ENCODE measurements around the gene VAV3. TPM values are rescaled to one million over a fixed set of nuclear protein-coding genes. Genes with fewer than 3 reads are reported as not detected.

VAV3 gene
- total and polyA plus RNA-seq, 4 donors = 1.7 to 14.4 (median 7.6) TPM

DNA sequence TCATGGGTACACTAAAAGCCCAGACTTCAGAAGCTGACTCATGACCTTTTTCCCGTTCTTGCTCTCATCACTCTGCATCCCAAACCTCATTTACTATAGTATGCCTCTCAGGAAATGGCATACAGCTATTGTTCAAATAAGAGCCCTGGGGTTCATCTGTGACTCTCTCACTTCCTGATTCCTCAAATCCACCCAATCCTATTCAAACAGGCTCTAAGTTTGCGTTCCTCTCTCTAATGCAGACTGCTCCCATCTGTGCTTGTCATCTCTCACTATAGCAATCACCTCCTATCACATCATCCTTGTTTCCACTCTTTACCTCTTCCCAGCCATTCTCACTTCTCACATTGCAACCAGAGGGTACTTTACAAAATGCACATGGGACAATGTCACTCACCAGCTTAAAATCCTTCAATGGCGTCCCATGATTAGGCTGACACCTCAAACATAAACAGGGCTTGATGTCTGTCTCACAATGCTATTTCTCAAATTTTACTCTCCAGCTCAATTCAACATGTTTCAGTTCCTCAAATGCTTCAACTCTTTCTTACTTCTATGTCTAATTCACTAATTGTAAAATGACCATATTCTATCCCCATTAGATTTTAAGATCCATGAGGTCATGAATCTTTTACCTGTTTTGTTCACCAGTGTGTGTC lies 415.7 kb downstream of the VAV3 start:
- no peak overlapping the region for H3K9ac ChIP-seq (ENCODE audit: insufficient read depth in 1 of 2, low read length in 2 of 2)
- TF ChIP-seq, protein P1, sequence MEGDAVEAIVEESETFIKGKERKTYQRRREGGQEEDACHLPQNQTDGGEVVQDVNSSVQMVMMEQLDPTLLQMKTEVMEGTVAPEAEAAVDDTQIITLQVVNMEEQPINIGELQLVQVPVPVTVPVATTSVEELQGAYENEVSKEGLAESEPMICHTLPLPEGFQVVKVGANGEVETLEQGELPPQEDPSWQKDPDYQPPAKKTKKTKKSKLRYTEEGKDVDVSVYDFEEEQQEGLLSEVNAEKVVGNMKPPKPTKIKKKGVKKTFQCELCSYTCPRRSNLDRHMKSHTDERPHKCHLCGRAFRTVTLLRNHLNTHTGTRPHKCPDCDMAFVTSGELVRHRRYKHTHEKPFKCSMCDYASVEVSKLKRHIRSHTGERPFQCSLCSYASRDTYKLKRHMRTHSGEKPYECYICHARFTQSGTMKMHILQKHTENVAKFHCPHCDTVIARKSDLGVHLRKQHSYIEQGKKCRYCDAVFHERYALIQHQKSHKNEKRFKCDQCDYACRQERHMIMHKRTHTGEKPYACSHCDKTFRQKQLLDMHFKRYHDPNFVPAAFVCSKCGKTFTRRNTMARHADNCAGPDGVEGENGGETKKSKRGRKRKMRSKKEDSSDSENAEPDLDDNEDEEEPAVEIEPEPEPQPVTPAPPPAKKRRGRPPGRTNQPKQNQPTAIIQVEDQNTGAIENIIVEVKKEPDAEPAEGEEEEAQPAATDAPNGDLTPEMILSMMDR (IDR thresholded peaks at IDR 0.05; ENCODE audit: control extremely low read depth, extremely low read depth) = no peak
- H3K4me1 ChIP-seq (ENCODE audit: control insufficient read depth in 5 of 5, insufficient read depth in 5 of 5, low read length in 5 of 5) = peaks cover 0 to 9% (median 0%) of the 10 kb centered on the region in 5 donors
- H3K27ac ChIP-seq (ENCODE audit: low read depth in 1 of 2, low read length in 1 of 2) = no peak overlapping the region
- DNase-seq (no peak), ATAC-seq (ENCODE audit: insufficient read depth, low FRiP score) (no peak)
- no peak overlapping the region for H3K4me3 ChIP-seq
- H3K27me3 ChIP-seq (ENCODE audit: control insufficient read depth in 3 of 3, insufficient read depth in 3 of 3, low read length in 2 of 3) = no peaks in the 10 kb centered on the region
- H3K36me3 ChIP-seq (ENCODE audit: control insufficient read depth in 4 of 4, insufficient read depth in 4 of 4, low read length in 4 of 4) = no peaks in the 10 kb centered on the region
- H3K9me3 ChIP-seq (ENCODE audit: control insufficient read depth in 4 of 4, insufficient read depth in 3 of 4, low read length in 3 of 4) = no peaks in the 10 kb centered on the region
- WGBS, 2 donors = 70 to 76% methylated on average over 3 of the region's 3 CpGs

DNA sequence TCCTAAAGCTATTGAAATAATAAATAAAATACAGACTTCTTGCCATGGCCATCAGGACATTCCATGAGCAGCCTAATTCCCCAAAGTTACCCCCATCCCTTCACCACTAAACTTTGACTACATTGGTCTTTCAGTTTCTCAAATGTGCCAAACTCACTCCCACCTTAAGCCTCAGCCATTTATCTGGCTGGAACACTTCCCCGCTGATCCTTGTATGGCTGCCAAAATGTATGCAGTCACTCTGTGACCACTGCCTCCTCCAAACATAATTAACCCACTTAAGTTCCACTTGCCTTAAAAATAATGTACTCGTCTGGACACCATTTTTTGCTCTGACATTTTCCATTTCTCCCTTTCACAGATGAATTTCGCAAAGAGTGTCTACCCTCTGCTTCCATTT lies 416.7 kb downstream of the VAV3 start:
- no peak for ATAC-seq (ENCODE audit: insufficient read depth, low FRiP score)
- TF ChIP-seq, protein P1 (IDR thresholded peaks at IDR 0.05; ENCODE audit: control extremely low read depth, extremely low read depth) = no peak
- WGBS, 2 donors = 76 to 92% methylated on average over 3 of the region's 3 CpGs

DNA sequence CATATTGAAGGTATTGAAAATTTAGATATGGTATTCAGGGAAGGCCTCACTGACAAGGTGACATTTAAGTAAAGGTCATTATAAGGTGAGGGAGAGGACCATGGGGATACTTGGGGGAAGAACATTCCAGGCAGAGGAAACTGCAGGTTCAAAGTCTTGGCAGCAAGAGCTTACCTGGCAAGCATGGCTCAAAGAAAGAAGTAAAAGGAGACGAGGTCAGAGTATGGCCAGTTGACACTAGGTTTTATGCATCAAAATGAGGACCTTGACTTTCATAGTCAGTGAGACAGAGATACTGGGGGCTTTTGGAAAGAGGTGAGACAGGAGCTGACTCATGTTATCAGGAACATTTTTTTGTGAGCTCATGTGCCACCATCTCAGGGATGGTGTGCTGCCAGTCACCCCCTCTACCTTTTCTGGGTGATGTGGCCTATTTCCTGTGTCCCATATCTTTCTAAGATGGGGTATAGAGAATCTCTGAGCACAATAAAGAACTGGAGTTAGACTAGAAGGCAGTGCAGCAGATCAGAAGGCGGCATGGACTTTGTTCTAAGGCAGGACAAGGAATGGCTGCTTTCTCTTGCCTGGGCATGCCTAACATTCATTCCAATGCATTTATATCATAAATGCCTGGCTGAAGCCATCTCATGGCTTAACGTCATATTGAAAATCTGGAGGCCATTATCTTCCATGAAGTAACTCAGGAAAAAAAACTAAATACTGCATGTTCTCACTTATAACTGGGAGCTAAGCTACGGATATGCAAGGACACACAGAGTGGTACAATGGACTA lies 417.4 kb downstream of the VAV3 start:
- no peaks in the 10 kb centered on the region for H3K9me3 ChIP-seq (ENCODE audit: control insufficient read depth in 4 of 4, insufficient read depth in 3 of 4, low read length in 3 of 4)
- no peak overlapping the region for H3K27ac ChIP-seq (ENCODE audit: low read depth in 1 of 2, low read length in 1 of 2)
- DNase-seq (no peak), ATAC-seq (ENCODE audit: insufficient read depth, low FRiP score) (no peak)
- no peak overlapping the region for H3K9ac ChIP-seq (ENCODE audit: insufficient read depth in 1 of 2, low read length in 2 of 2)
- H3K4me3 ChIP-seq = no peak overlapping the region
- WGBS, 2 donors = 92 to 94% methylated on average over 4 of the region's 4 CpGs
- no peaks in the 10 kb centered on the region for H3K27me3 ChIP-seq (ENCODE audit: control insufficient read depth in 3 of 3, insufficient read depth in 3 of 3, low read length in 2 of 3)
- TF ChIP-seq, protein P1 (IDR thresholded peaks at IDR 0.05; ENCODE audit: control extremely low read depth, extremely low read depth) = no peak
- no peaks in the 10 kb centered on the region for H3K36me3 ChIP-seq (ENCODE audit: control insufficient read depth in 4 of 4, insufficient read depth in 4 of 4, low read length in 4 of 4)
- H3K4me1 ChIP-seq (ENCODE audit: control insufficient read depth in 5 of 5, insufficient read depth in 5 of 5, low read length in 5 of 5) = peaks cover 0 to 3% (median 0%) of the 10 kb centered on the region in 5 donors

More for the DNA sequence above, 416.7 kb downstream of the VAV3 start:
- peaks cover 0 to 9% (median 0%) of the 10 kb centered on the region in 5 donors for H3K4me1 ChIP-seq (ENCODE audit: control insufficient read depth in 5 of 5, insufficient read depth in 5 of 5, low read length in 5 of 5)
- no peaks in the 10 kb centered on the region for H3K36me3 ChIP-seq (ENCODE audit: control insufficient read depth in 4 of 4, insufficient read depth in 4 of 4, low read length in 4 of 4)
- DNase-seq = peak in 1 of 3 donors; percentile 12
- no peak overlapping the region for H3K27ac ChIP-seq (ENCODE audit: low read depth in 1 of 2, low read length in 1 of 2)
- no peaks in the 10 kb centered on the region for H3K9me3 ChIP-seq (ENCODE audit: control insufficient read depth in 4 of 4, insufficient read depth in 3 of 4, low read length in 3 of 4)
- no peak overlapping the region for H3K4me3 ChIP-seq
- H3K27me3 ChIP-seq (ENCODE audit: control insufficient read depth in 3 of 3, insufficient read depth in 3 of 3, low read length in 2 of 3) = no peaks in the 10 kb centered on the region
- H3K9ac ChIP-seq (ENCODE audit: insufficient read depth in 1 of 2, low read length in 2 of 2) = no peak overlapping the region
